ENCODE measurements around the gene JADE1. TPM values are rescaled to one million over a fixed set of nuclear protein-coding genes. Genes with fewer than 3 reads are reported as not detected.

Gene JADE1
- total RNA-seq, 2 experiments from 2014 or later: 30.4 to 31.2 TPM

DNA sequence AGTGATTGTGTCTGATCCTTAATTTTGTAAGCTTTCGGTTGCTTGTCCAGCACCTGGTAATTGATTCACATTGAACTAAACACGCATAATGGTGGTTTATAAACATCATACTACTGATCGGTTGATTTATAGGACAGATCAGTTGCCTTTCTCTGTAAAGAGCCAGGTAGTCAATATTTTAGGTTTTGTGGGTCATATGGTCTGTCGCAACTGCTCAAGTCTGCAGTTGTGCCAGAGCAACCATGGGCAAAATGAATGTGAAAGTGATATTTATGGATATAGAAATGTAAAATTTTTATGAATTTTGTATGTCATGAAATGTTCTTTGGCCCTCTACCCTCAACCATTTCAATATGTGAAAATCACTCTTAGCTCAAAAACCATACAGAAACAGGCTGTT is 8.9 kb downstream of the JADE1 start:
- Mint-ChIP-seq H3K27me3 (no peaks in the 10 kb centered on the region), H3K9me3 (ENCODE audit: low read depth) (no peaks in the 10 kb centered on the region), H3K4me3 (no peak overlapping the region), H3K36me3 (peaks cover 25% of the 10 kb centered on the region), H3K27ac (peak overlapping the region; percentile 77), H3K4me1 (peaks cover 35% of the 10 kb centered on the region)
- ATAC-seq: no peak
- CTCF ChIA-PET: interaction anchor here (0.8 to 1.3 kb wide), 2 partner anchors 36 to 44 kb away, joined by 3 to 4 read pairs; no protein-coding TSS in a partner anchor
- DNase-seq: no peak

DNA sequence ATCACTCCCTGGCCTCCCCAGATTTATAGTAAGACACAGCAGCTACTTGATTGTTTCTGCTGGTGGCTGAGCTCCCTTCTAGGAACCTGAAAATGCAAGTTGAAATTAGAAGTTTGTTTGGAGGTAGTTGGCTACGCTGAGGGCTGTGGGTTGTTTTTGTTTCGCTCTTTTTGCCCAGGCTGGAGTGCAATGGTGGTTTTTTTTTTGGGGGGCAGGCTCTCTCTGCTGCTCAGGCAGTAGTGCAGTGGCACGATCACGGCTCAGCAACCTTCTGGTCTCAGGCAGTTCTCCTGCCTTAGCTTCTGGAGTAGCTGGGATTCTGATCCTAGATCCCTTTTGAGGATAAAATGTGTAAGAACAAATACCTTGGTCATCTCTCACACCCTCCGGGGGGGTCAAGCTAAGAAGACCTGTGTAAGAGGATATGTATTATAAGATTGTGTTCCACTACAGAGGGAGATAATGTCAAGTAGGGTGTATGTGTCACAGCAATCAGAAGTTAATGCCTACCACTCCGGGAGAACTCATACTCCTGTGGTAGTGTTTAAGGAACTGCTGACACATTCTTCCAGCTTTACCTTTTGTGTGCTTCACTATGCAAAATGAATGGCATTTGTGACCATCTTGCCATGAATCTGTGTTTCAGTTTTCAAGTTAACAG is 9.7 kb downstream of the JADE1 start:
- no peaks in the 10 kb centered on the region for H3K9me3 Mint-ChIP-seq (ENCODE audit: low read depth)
- DNase-seq (no peak), ATAC-seq (peak; percentile 49)
- no peaks in the 10 kb centered on the region for H3K27me3 Mint-ChIP-seq
- peak overlapping the region; percentile 16 for H3K4me3 Mint-ChIP-seq
- H3K27ac Mint-ChIP-seq: peak overlapping the region; percentile 77
- H3K4me1 Mint-ChIP-seq: peaks cover 32% of the 10 kb centered on the region
- CTCF ChIA-PET: interaction anchor here (0.8 to 1.3 kb wide), 2 partner anchors 36 to 43 kb away, joined by 3 to 4 read pairs; no protein-coding TSS in a partner anchor
- H3K36me3 Mint-ChIP-seq: peaks cover 25% of the 10 kb centered on the region

DNA sequence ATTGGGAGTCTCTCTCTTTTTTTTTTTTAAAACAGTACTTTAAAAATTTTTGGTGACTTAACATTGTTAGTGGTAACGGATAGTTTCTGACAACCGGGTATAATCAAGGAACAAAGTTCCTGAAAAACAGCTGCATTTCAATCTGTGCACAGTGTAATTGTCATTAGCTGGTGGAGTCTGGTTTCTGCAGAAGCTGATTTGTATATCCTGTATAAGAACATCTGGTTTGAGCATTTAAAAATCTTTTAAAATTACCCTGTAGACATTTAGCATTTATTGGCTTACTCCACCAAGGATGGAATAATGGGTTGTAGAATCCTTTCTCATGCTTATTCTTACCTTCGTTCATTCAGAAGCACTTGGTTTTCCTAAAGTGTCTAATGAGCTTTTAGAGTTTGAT is 11.2 kb downstream of the JADE1 start:
- DNase-seq (no peak), ATAC-seq (no peak)
- Mint-ChIP-seq H3K27me3 (no peaks in the 10 kb centered on the region), H3K36me3 (peaks cover 26% of the 10 kb centered on the region), H3K4me1 (peaks cover 31% of the 10 kb centered on the region), H3K4me3 (no peak overlapping the region), H3K27ac (no peak overlapping the region), H3K9me3 (ENCODE audit: low read depth) (no peaks in the 10 kb centered on the region)
- CTCF ChIA-PET: interaction anchor here (1.1 to 1.4 kb wide), 2 partner anchors 9 to 20 kb away, joined by 3 to 4 read pairs; no protein-coding TSS in a partner anchor

DNA sequence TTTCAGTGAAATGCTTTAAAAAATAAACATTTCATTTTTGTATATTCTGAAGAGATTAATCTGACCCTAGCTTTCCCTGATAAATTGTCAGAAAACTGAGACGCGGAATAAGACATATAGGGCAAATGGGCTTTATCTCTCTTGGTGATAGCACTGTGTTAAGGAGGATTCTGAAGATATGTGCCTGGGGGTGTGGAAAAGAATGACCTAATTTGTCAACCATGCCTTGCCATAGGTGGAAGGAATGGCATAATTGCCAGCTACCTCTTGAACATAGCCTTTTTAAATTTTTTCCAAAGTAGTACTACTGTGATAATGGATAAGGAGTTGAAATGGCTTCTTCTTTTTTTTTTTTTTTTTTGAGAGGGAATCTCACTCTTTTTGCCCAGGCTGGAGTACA is 11.7 kb downstream of the JADE1 start:
- no peak overlapping the region for H3K27ac Mint-ChIP-seq

DNA sequence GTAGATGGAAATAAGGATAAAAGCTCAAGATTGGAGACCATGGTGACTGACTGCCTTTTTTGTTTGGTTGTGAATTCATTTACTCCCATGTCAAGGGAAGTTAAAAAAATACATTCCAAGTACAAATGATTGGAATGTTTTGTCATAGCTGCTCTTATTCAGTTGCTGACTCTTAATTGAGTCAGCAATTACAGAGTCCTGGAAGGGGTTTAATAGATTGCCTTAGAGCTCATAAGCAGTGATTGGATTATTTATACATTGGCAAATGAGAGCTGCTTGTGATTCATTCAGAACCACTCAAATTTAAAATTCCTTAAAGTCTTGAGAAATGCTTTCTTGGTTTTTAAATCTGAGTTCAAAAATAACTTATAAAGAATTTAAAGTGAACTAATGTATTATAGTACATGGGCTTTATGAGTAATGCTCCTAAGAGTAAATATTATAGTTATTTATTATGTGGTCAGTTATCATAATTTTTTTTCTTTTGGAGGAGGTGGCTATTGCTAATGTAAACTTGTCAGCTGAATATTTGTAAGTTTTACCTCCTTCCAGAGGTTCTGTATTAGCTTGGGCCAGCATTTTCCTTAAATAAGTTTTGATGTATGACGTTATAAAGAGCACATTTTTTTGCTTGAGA is 13.6 kb downstream of the JADE1 start:
- no peak for DNase-seq
- H3K36me3 Mint-ChIP-seq: peaks cover 22% of the 10 kb centered on the region
- peaks cover 44% of the 10 kb centered on the region for H3K4me1 Mint-ChIP-seq
- H3K4me3 Mint-ChIP-seq: no peak overlapping the region
- no peak for ATAC-seq
- H3K9me3 Mint-ChIP-seq (ENCODE audit: low read depth): no peaks in the 10 kb centered on the region
- no peaks in the 10 kb centered on the region for H3K27me3 Mint-ChIP-seq
- CTCF ChIA-PET: interaction anchor here (2.7 kb wide), 1 partner anchor 10 kb away, joined by 18 read pairs; no protein-coding TSS in a partner anchor
- H3K27ac Mint-ChIP-seq: no peak overlapping the region

More for the DNA sequence above, 11.7 kb downstream of the JADE1 start:
- H3K9me3 Mint-ChIP-seq (ENCODE audit: low read depth): no peaks in the 10 kb centered on the region
- peaks cover 35% of the 10 kb centered on the region for H3K4me1 Mint-ChIP-seq
- CTCF ChIA-PET: interaction anchor here (1.1 to 1.4 kb wide), 2 partner anchors 9 to 20 kb away, joined by 3 to 4 read pairs; no protein-coding TSS in a partner anchor
- H3K4me3 Mint-ChIP-seq: no peak overlapping the region
- H3K36me3 Mint-ChIP-seq: peaks cover 26% of the 10 kb centered on the region
- ATAC-seq: no peak
- DNase-seq: no peak
- no peaks in the 10 kb centered on the region for H3K27me3 Mint-ChIP-seq

GRCh38 chr4:128825226-128825625 is 15.7 kb downstream of the JADE1 start:
- no peak for ATAC-seq
- H3K36me3 Mint-ChIP-seq: peaks cover 18% of the 10 kb centered on the region
- no peak overlapping the region for H3K4me3 Mint-ChIP-seq
- no peaks in the 10 kb centered on the region for H3K27me3 Mint-ChIP-seq
- H3K27ac Mint-ChIP-seq: no peak overlapping the region
- CTCF ChIA-PET: no interaction called here
- no peak for DNase-seq
- no peaks in the 10 kb centered on the region for H3K9me3 Mint-ChIP-seq (ENCODE audit: low read depth)
- H3K4me1 Mint-ChIP-seq: peaks cover 29% of the 10 kb centered on the region

DNA sequence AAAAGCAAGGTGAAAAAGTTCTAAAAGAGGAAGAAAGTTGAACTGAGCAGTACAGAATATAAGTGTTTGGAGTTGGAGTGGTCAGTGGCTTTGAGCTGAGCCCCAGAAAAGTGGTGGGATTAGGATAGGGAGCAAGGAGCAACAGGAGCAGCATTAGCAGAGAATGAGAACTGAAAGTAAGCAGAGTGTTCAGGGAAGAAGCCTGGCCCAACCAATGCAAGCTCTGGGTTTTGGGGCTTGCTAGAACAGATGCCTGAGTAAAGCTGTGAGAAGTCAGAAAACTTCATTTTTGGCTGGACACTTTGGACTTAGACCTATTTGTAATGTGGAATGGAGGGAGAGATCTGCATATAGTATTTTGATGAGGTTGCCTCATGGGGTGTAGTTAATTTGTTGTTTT is 17.8 kb downstream of the JADE1 start:
- H3K4me1 Mint-ChIP-seq: peaks cover 30% of the 10 kb centered on the region
- no peaks in the 10 kb centered on the region for H3K27me3 Mint-ChIP-seq
- no peak overlapping the region for H3K4me3 Mint-ChIP-seq
- ATAC-seq (no peak), DNase-seq (no peak)
- CTCF ChIA-PET: interaction anchor here (1.0 kb wide), 1 partner anchor 25 kb away, joined by 3 read pairs; no protein-coding TSS in a partner anchor
- H3K27ac Mint-ChIP-seq: peak overlapping the region; percentile 21
- H3K36me3 Mint-ChIP-seq: peaks cover 20% of the 10 kb centered on the region
- no peaks in the 10 kb centered on the region for H3K9me3 Mint-ChIP-seq (ENCODE audit: low read depth)

- H3K27ac Mint-ChIP-seq: no peak overlapping the region
- no peak for ATAC-seq
- CTCF ChIA-PET: interaction anchor here (0.7 kb wide), 1 partner anchor 10 kb away, joined by 3 read pairs; no protein-coding TSS in a partner anchor
- peaks cover 23% of the 10 kb centered on the region for H3K36me3 Mint-ChIP-seq
- no peak overlapping the region for H3K4me3 Mint-ChIP-seq
- no peaks in the 10 kb centered on the region for H3K27me3 Mint-ChIP-seq
- peaks cover 24% of the 10 kb centered on the region for H3K4me1 Mint-ChIP-seq
- H3K9me3 Mint-ChIP-seq (ENCODE audit: low read depth): no peaks in the 10 kb centered on the region
- DNase-seq: no peak
Observed at GRCh38 chr4:128830906-128831503, 21.5 kb downstream of the JADE1 start.

GRCh38 chr4:128831531-128832242 is 22.2 kb downstream of the JADE1 start:
- DNase-seq (no peak), ATAC-seq (no peak)
- no peaks in the 10 kb centered on the region for H3K27me3 Mint-ChIP-seq
- CTCF ChIA-PET: no interaction called here
- H3K4me1 Mint-ChIP-seq: peaks cover 18% of the 10 kb centered on the region
- H3K9me3 Mint-ChIP-seq (ENCODE audit: low read depth): no peaks in the 10 kb centered on the region
- H3K4me3 Mint-ChIP-seq: no peak overlapping the region
- no peak overlapping the region for H3K27ac Mint-ChIP-seq
- peaks cover 24% of the 10 kb centered on the region for H3K36me3 Mint-ChIP-seq

GRCh38 chr4:128832243-128832625 is 22.7 kb downstream of the JADE1 start:
- no peaks in the 10 kb centered on the region for H3K27me3 Mint-ChIP-seq
- peaks cover 24% of the 10 kb centered on the region for H3K36me3 Mint-ChIP-seq
- ATAC-seq (no peak), DNase-seq (no peak)
- H3K9me3 Mint-ChIP-seq (ENCODE audit: low read depth): no peaks in the 10 kb centered on the region
- H3K4me3 Mint-ChIP-seq: no peak overlapping the region
- H3K27ac Mint-ChIP-seq: no peak overlapping the region
- peaks cover 13% of the 10 kb centered on the region for H3K4me1 Mint-ChIP-seq
- CTCF ChIA-PET: no interaction called here

DNA sequence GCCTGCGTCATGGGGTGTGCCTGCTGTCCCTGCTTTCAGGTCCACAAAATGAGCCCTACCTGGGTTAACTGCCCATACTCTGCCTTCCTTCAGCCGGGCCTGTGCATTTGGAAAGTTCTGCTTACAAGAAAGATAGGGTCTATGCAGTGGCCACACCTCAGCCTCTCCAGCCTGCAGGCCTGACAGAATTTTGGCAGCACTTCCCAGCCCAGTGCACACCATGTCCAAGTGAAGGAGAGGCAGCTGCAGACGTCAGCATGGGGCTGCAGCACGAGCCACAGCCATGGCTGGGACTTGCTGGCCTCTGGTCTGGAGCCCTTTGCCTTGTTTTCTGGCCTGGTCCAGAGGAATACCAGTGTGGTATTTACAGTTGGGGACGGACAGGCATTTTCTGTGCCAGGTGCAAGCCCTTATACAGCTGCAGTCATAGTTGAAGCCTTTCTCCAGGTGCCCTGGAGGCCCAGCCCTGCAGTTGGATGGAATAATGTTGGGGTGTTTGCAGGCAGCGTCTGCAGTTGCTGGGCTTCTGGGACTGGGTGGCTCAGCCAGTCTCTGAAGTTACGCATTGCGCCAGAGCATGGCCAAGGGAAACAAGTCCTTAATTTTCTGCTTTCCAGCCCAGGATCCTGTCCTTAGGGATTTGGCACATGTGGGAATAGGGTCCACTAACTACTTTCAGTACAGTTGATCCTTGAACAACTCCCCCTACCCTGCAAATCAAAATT is 26.2 kb downstream of the JADE1 start:
- Mint-ChIP-seq H3K27me3 (no peaks in the 10 kb centered on the region), H3K27ac (no peak overlapping the region), H3K4me3 (no peak overlapping the region), H3K4me1 (peaks cover 11% of the 10 kb centered on the region), H3K9me3 (ENCODE audit: low read depth) (no peaks in the 10 kb centered on the region), H3K36me3 (peaks cover 9% of the 10 kb centered on the region)
- CTCF ChIA-PET: no interaction called here
- DNase-seq: no peak
- ATAC-seq: no peak

DNA sequence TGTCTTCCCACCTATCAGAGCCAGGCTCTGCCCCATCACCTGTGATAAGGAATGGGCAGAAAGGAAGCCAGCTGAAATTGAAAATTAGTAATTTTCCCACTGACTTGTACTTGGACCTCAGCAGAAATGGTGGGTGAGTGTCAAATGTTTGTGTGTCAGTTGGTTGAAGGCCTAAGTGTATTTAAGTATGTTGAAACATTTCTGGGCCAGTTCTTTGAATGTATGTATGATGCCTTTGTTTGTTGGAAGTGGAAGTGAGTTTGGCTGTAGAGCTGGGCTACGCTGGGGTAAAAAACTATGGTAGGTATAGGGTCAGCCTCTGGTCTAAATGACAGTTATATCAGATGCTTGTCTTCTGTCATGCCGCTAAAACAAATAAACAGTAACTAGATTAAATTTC is 27.7 kb downstream of the JADE1 start:
- ATAC-seq: no peak
- Mint-ChIP-seq H3K27me3 (no peaks in the 10 kb centered on the region), H3K27ac (no peak overlapping the region), H3K4me3 (no peak overlapping the region), H3K9me3 (ENCODE audit: low read depth) (no peaks in the 10 kb centered on the region), H3K36me3 (peaks cover 9% of the 10 kb centered on the region), H3K4me1 (peaks cover 15% of the 10 kb centered on the region)
- DNase-seq: no peak
- CTCF ChIA-PET: no interaction called here

GRCh38 chr4:128837679-128838078 is 28.2 kb downstream of the JADE1 start:
- Mint-ChIP-seq H3K4me3 (no peak overlapping the region), H3K27ac (no peak overlapping the region), H3K9me3 (ENCODE audit: low read depth) (no peaks in the 10 kb centered on the region), H3K4me1 (peaks cover 15% of the 10 kb centered on the region), H3K27me3 (no peaks in the 10 kb centered on the region), H3K36me3 (peaks cover 9% of the 10 kb centered on the region)
- CTCF ChIA-PET: no interaction called here
- no peak for DNase-seq
- ATAC-seq: no peak

All from activated CD8-positive, alpha-beta memory T cell treated with anti-CD3 and anti-CD28 coated beads, Interleukin-2, amount 10 ng/mL, durations not matched to agents 7 days and 5 days (primary cell).